Fibroblast of pulmonary artery (primary cell): ENCODE measurements around the gene TMED10.
A peak's percentile ranks its signal among the peaks of the same experiment; 100 is the strongest.
"Not testable (repeated sequence)": the region's sequence is repeated elsewhere in the genome, so short reads cannot be mapped to it uniquely, and the experiment has no call there.

ENCODE experiments used
- DNase-seq: peaks from one replicate; pipeline ENCODE4 v3.0.0-alpha.2; 2010; ENCODE audit warnings: low read depth
- H3K4me3 ChIP-seq: replicated peaks from 2 replicates; pipeline ENCODE4 v1.5.1; 2011; ENCODE audit warnings: low read depth, mild to moderate bottlenecking, control low read depth, low read length, moderate library complexity
- CTCF ChIP-seq: IDR thresholded peaks from 2 replicates; pipeline ENCODE4 v1.5.1; 2011; ENCODE audit warnings: mild to moderate bottlenecking, control low read depth, low read length, inconsistent platforms; ENCODE audit errors: missing control alignments

Gene TMED10

DNA sequence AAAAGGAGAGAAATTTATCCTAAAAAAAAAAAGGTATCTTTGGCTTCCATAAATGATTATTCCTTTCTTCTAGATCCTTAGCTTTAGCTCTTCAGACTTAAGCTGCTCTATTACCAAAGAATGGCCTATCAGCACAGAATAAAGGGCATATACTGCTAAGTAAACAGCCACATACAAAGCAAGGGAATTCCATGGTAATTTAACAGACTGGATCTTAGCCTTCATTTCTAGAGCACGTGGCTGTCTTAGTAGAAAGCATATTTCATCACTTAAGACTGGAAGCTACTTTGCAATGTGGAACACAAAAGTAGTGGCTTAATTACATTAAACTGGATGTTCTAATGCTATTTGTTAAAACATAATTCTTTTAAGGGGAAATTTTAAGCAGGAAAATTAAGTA is 23.1 kb downstream of the TMED10 start:
- no peak overlapping the region for H3K4me3 ChIP-seq

DNA sequence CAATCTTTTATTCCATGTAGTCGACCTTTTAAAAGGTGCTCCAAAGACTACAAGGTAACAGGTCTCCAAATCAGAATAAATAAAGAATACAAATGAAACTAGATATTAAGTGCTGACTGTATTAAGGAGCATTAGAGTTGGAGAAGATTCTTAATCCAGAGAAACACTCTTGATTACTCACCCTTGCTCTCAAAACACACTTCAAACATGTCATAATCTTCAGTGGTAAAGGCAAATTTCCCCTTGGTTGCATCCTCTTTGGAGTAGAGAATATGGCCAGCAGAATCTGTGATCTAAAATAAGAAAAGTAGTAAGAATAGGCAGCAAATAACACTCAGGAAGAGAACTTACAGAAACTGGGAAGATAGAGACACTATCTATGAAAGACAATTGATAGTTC is 24.6 kb downstream of the TMED10 start:
- no peak for DNase-seq
- no peak for TF ChIP-seq CTCF
- no peak overlapping the region for H3K4me3 ChIP-seq

More for the DNA sequence above, 23.1 kb downstream of the TMED10 start:
- no peak for TF ChIP-seq CTCF
- DNase-seq = no peak

DNA sequence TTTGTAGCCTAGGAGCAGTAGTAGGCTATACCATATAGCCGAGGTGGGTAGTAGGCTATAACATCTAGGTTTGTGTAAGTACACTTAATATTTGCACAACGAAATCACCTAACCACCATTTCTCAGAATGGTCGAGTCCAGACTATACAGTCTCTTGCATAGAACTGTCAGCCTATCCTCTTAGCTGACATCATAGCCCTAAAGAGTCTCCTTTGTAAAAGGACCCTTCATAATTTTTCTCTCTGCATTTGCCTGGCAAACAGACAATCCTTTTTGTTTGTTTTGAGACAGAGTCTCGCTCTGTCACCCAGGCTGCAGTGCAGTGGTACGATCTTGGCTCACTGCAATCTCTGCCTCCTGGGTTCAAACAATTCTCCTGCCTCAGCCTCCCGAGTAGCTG is 25.8 kb downstream of the TMED10 start:
- not testable (repeated sequence) for H3K4me3 ChIP-seq, DNase-seq

DNA sequence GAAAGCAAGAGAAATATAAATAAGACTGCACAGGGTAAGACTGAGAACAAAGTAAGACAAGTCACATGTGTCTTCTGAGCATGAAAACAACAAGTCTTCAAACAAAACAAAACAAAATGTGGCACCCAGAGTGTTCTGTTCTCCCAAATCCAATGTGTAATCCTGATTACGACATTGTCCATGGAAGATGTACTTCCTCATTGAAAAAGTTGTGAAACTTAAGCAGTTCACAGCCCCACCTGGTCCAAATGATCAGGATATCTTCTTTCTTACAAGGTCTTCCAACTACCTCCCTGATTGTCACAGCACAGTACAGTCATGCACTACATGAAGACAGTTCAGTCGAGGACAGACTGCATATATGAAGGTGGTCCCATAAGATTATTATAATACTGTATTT is 26.3 kb downstream of the TMED10 start:
- no peak overlapping the region for H3K4me3 ChIP-seq
- DNase-seq = peak; percentile 64
- no peak for TF ChIP-seq CTCF

DNA sequence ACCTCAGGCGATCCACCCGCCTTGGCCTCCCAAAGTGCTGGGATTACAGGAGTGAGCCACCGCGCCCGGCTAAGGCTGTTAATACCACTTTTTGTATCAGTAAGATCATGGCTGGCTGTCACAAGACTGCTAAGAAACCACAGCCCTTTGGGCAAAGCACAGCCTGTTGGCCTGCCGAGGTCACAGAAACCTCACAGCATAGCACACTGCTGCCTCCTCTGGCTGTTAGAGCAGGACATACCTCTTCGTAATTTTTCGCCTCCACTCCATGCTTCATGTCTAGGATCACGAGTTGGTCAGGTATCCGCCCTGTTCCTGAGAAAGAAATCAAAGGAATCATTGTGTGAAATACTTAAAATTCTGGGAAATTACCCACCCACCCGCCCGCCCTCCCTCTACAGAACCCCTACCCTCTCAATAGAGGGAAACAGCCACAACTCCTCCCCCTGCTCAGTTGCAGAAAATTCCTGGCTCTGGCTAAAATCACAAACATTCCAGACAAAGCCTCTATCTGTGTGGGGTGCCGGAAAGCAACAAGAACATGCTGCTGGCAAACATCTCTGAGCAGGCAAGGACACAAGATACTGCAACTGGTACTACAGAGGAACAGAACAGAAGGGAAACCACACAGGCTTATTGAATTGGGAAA is 28.9 kb downstream of the TMED10 start:
- TF ChIP-seq CTCF = peak; percentile 75
- DNase-seq = peak; percentile 98
- H3K4me3 ChIP-seq = no peak overlapping the region

DNA sequence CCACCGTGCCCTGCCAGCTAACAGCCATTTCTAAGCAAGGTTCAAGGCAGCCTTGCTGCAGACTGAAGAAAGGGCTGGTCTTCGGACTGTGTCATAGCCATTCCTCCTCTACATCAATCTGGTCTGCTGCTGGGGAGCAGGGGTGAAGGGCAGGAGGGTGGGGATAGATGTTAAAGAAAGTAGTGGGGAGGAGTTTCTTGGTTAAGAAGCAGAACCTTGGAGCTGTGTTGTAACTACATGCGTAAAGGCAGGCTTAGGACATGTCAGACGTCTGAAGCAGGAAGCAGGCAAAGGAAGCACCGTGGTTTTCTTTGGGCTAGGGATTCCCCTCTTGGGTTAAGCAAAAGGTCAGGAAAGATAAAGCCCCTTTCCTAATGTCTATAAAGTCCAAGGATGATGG is 31.5 kb downstream of the TMED10 start:
- no peak for TF ChIP-seq CTCF
- peak; percentile 51 for DNase-seq
- no peak overlapping the region for H3K4me3 ChIP-seq

DNA sequence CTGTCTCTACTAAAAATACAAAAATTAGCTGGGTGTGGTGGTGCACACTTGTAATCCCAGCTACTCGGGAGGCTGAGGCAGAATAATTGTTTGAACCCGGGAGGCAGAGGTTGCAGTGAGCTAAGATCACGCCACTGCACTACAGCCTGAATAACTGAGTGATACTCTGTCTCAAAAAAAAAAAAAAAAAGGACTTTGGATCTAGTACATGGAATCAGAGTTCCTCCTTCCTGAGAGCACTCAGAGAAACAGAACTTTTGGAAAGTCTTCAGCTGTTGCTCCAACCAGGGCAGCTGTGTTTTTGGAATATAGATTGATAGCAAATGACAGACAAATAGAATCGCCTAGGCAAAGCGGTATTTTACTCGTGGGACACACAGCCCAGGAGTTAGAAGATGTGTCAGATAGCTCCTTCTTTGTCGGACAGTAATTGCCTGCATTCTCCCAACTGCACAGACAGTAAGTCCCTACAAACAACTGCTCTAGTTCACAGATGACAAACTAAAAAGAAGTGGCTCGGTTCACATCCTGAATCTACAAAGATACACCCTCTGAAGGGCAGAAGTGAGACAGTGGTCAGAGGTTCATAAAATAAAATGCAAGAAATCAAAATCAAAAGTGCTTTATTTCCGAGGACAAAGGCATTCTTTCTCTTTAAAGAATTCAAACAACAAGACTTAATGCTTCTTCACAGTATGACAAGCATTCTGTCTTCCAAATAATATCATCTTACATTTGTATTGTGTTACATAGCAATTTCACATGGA is 32.5 kb downstream of the TMED10 start:
- no peak for DNase-seq

More for the DNA sequence above, 32.5 kb downstream of the TMED10 start:
- TF ChIP-seq CTCF = no peak
- H3K4me3 ChIP-seq = no peak overlapping the region
